Calu3 (cell line): ENCODE measurements around the gene MT2A. TPM values are rescaled to one million over a fixed set of nuclear protein-coding genes. Genes with fewer than 3 reads are reported as not detected.

Experiments
- BruUV-seq: library from RNA; stranded (reverse); fragments of 400-500 nt; replicated peaks from 2 replicates; lab custom pipeline; 2021; lab: Mats Ljungman, UMichigan
- CTCF ChIA-PET: fragments of 300-600 bp; sonication (Branson Sonifier 250); formaldehyde crosslinking; loops from one replicate; lab custom pipeline; 2022; ENCODE audit warnings: antibody characterized with exemption; lab: Charles Lee
- DNase-seq: peaks from one replicate; pipeline ENCODE4 v3.0.0; 2022
- H3K27ac Mint-ChIP-seq: one replicate; pipeline ENCODE4 v1.8.0; 2022; ENCODE audit warnings: mixed read lengths; ENCODE audit not compliant: unreplicated experiment
- H3K27me3 Mint-ChIP-seq: one replicate; pipeline ENCODE4 v1.8.0; 2022; ENCODE audit warnings: mixed read lengths; ENCODE audit not compliant: unreplicated experiment
- H3K36me3 Mint-ChIP-seq: one replicate; pipeline ENCODE4 v1.8.0; 2022; ENCODE audit warnings: mild to moderate bottlenecking, moderate library complexity, mixed read lengths; ENCODE audit not compliant: insufficient read depth, unreplicated experiment
- H3K4me1 Mint-ChIP-seq: one replicate; pipeline ENCODE4 v1.8.0; 2022; ENCODE audit warnings: mild to moderate bottlenecking, low read depth, mixed read lengths; ENCODE audit not compliant: unreplicated experiment
- H3K4me3 Mint-ChIP-seq: one replicate; pipeline ENCODE4 v1.8.0; 2022; ENCODE audit warnings: mild to moderate bottlenecking, low read depth, moderate library complexity, mixed read lengths; ENCODE audit not compliant: unreplicated experiment
- H3K9me3 Mint-ChIP-seq: one replicate; pipeline ENCODE4 v1.8.0; 2022; ENCODE audit warnings: low read depth, mixed read lengths; ENCODE audit not compliant: unreplicated experiment
- intact Hi-C: fragments of 100-400 bp; cut with micrococcal nuclease; formaldehyde crosslinking; loops from one replicate; pipeline ENCODE4 v1.10.0; 2022; ENCODE audit not compliant: unreplicated experiment
- total RNA-seq: library from RNA; stranded (reverse); gene quantifications from 2 replicates; pipeline ENCODE4 v1.2.3, GENCODE V29; 2022
- TF ChIP-seq, protein P1 (sequence below): fragments of 200-600 bp; IDR thresholded peaks from one replicate; pipeline ENCODE4 v1.8.0; 2022; ENCODE audit warnings: antibody characterized with exemption; ENCODE audit not compliant: unreplicated experiment

Gene MT2A
- total RNA-seq, 1 experiment from 2014 or later, result 8.2 TPM

DNA sequence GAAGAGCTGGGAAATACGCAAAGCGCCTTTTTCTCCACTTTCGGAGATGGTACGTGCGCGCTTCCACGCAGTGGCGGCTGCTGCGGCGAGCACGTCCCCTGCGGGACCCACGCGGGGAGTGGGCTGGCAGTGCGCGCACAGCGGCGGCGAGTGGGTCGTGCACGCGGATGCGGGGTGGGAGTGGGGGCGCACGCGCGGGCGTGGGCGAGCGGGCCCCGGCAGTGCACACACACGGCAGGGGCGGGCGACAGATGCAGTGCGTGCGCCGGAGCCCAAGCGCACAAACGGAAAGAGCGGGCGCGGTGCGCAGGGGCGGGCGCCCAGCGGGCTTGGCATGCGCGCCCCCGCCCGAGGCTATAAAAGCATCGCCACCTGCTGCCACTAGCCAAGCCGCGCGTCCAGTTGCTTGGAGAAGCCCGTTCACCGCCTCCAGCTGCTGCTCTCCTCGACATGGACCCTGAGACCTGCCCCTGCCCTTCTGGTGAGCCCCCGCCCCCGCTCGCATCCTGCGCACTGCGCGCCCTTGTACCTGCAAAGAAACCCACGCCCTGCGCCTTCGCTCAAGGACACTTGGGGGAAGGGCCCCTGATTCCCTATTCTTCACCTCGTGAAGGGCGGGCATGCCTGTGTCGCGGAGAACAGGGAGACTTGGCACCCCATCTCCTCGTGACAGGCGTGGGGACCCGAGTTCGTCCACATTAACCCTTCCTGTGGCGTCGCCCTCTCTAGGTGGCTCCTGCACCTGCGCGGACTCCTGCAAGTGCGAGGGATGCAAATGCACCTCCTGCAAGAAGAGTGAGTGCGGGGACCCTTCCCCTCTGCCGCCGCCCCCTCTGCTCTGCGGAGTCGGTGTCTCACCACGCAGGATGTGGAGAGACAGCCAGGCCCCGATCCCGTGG, 19.0 kb upstream of the MT2A start, which contains the start of gene MT3:
Gene MT3, plus strand, starts transcription at position 388 of the 899 bp plus-strand sequence. Its CDS starts 63 bp downstream, at position 451.
- Mint-ChIP-seq H3K9me3 (no peaks in the 10 kb centered on the region), H3K4me1 (no peaks in the 10 kb centered on the region), H3K36me3 (no peaks in the 10 kb centered on the region), H3K27me3 (peaks cover 80% of the 10 kb centered on the region), H3K27ac (no peak within 1 kb of the TSS), H3K4me3 (peak within 1 kb of the TSS; percentile 24)
- TF ChIP-seq, protein P1, sequence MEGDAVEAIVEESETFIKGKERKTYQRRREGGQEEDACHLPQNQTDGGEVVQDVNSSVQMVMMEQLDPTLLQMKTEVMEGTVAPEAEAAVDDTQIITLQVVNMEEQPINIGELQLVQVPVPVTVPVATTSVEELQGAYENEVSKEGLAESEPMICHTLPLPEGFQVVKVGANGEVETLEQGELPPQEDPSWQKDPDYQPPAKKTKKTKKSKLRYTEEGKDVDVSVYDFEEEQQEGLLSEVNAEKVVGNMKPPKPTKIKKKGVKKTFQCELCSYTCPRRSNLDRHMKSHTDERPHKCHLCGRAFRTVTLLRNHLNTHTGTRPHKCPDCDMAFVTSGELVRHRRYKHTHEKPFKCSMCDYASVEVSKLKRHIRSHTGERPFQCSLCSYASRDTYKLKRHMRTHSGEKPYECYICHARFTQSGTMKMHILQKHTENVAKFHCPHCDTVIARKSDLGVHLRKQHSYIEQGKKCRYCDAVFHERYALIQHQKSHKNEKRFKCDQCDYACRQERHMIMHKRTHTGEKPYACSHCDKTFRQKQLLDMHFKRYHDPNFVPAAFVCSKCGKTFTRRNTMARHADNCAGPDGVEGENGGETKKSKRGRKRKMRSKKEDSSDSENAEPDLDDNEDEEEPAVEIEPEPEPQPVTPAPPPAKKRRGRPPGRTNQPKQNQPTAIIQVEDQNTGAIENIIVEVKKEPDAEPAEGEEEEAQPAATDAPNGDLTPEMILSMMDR, result no peak
- no TSS peak for BruUV-seq
- DNase-seq, result no peak
- CTCF ChIA-PET, result no interaction called here
- intact Hi-C loops, result no loop called here

- H3K4me3 Mint-ChIP-seq, result no peak overlapping the region
- BruUV-seq, result no TSS peak
- intact Hi-C loops, result no loop called here
- H3K4me1 Mint-ChIP-seq, result no peaks in the 10 kb centered on the region
- H3K27me3 Mint-ChIP-seq, result peaks cover 67% of the 10 kb centered on the region
- H3K36me3 Mint-ChIP-seq, result no peaks in the 10 kb centered on the region
- TF ChIP-seq, protein P1, result no peak
- DNase-seq, result no peak
- CTCF ChIA-PET, result interaction anchor here (0.6 to 0.9 kb wide), 2 partner anchors 62 to 298 kb away, joined by 3 to 7 read pairs; no protein-coding TSS in a partner anchor
- no peak overlapping the region for H3K27ac Mint-ChIP-seq
- H3K9me3 Mint-ChIP-seq, result no peaks in the 10 kb centered on the region
These were observed 16.9 kb upstream of the MT2A start for GRCh38 chr16:56591377-56592060.

- no peaks in the 10 kb centered on the region for H3K36me3 Mint-ChIP-seq
- H3K4me1 Mint-ChIP-seq, result no peaks in the 10 kb centered on the region
- intact Hi-C loops, result no loop called here
- no peaks in the 10 kb centered on the region for H3K9me3 Mint-ChIP-seq
- H3K4me3 Mint-ChIP-seq, result no peak overlapping the region
- TF ChIP-seq, protein P1, result no peak
- peaks cover 63% of the 10 kb centered on the region for H3K27me3 Mint-ChIP-seq
- no TSS peak for BruUV-seq
- no peak overlapping the region for H3K27ac Mint-ChIP-seq
- DNase-seq, result no peak
- CTCF ChIA-PET, result no interaction called here
These were observed 14.7 kb upstream of the MT2A start for GRCh38 chr16:56593573-56594291.

GRCh38 chr16:56594292-56594619, 14.1 kb upstream of the MT2A start:
- TF ChIP-seq, protein P1, result no peak
- intact Hi-C loops, result no loop called here
- CTCF ChIA-PET, result no interaction called here
- H3K36me3 Mint-ChIP-seq, result no peaks in the 10 kb centered on the region
- no peak for DNase-seq
- no peaks in the 10 kb centered on the region for H3K9me3 Mint-ChIP-seq
- H3K27ac Mint-ChIP-seq, result no peak overlapping the region
- no peak overlapping the region for H3K4me3 Mint-ChIP-seq
- BruUV-seq, result no TSS peak
- peaks cover 58% of the 10 kb centered on the region for H3K27me3 Mint-ChIP-seq
- H3K4me1 Mint-ChIP-seq, result no peaks in the 10 kb centered on the region
